ENCODE results near the gene WDR82.

Gene WDR82

GRCh38 chr3:52262447-52262846, 16.0 kb downstream of the WDR82 start:
- Histone ChIP-seq H3K27ac (no peak overlapping the region), H3K36me3 (peaks cover 100% of the 10 kb centered on the region), H3K9ac (no peak overlapping the region), H3K4me3 (no peak overlapping the region), H4K20me1 (peaks cover 98% of the 10 kb centered on the region), H3K9me3 (no peaks in the 10 kb centered on the region), H3K4me1 (no peaks in the 10 kb centered on the region), H3K4me2 (no peak overlapping the region), H3K27me3 (no peaks in the 10 kb centered on the region)
- no peak for TF ChIP-seq Cebpa-rat (IDR thresholded peaks at IDR 0.05)

DNA sequence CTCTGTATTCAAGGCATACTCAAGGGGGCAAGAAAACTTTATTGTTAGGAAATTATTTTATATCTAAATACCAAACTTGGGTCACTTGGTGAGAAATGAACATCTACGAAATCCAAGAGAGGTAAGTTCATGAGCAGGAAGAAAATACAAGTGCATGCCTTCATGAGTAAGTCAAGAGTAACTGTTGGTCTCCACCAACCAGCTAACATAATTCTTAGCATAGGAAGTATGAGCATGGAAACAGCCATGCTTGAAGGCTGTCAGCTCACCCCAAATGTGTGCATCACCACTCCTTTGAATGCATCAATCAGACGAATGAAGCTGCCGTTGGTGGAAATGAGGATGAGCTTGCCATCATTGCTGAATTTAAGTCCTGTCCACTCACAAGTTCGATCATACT, 19.0 kb downstream of the WDR82 start:
- no peak overlapping the region for H3K27ac ChIP-seq
- H3K4me1 ChIP-seq, result peaks cover 14% of the 10 kb centered on the region
- no peak for TF ChIP-seq Cebpa-rat (IDR thresholded peaks at IDR 0.05)
- peaks cover 99% of the 10 kb centered on the region for H4K20me1 ChIP-seq
- no peak overlapping the region for H3K4me3 ChIP-seq
- no peak overlapping the region for H3K9ac ChIP-seq
- peaks cover 99% of the 10 kb centered on the region for H3K36me3 ChIP-seq
- H3K4me2 ChIP-seq, result no peak overlapping the region
- no peaks in the 10 kb centered on the region for H3K27me3 ChIP-seq
- H3K9me3 ChIP-seq, result no peaks in the 10 kb centered on the region

DNA sequence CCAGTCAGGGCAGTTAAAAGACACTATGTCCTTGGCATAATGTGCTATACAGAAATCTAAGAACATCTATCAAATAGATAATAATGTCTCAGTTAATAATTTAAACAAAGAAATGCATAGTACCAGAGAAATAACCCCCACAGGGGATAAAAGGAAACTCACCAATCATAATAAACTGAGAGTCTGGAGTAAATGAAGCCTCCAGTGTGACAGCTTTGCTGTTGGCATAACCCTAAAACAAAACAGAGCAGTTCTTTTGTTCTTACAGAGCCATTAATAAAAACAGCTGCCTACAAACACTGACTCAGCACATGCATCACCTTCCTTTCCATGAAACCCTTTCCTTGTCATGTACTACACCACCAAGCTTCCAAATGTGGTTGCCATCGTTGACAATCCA, 19.4 kb downstream of the WDR82 start:
- H3K4me1 ChIP-seq, result peaks cover 19% of the 10 kb centered on the region
- no peaks in the 10 kb centered on the region for H3K9me3 ChIP-seq
- H3K27ac ChIP-seq, result no peak overlapping the region
- H3K36me3 ChIP-seq, result peaks cover 99% of the 10 kb centered on the region
- peaks cover 99% of the 10 kb centered on the region for H4K20me1 ChIP-seq
- H3K27me3 ChIP-seq, result no peaks in the 10 kb centered on the region
- H3K9ac ChIP-seq, result no peak overlapping the region
- no peak for TF ChIP-seq Cebpa-rat (IDR thresholded peaks at IDR 0.05)
- H3K4me2 ChIP-seq, result no peak overlapping the region
- H3K4me3 ChIP-seq, result no peak overlapping the region

GRCh38 chr3:52257911-52258310, 20.5 kb downstream of the WDR82 start:
- Histone ChIP-seq H3K4me1 (peaks cover 30% of the 10 kb centered on the region), H3K4me2 (no peak overlapping the region), H3K9me3 (no peaks in the 10 kb centered on the region), H3K27me3 (no peaks in the 10 kb centered on the region), H3K27ac (no peak overlapping the region), H4K20me1 (peaks cover 99% of the 10 kb centered on the region), H3K9ac (no peak overlapping the region), H3K4me3 (no peak overlapping the region), H3K36me3 (peaks cover 95% of the 10 kb centered on the region)
- TF ChIP-seq Cebpa-rat (IDR thresholded peaks at IDR 0.05), result no peak

GRCh38 chr3:52256622-52257021, 21.8 kb downstream of the WDR82 start:
- peaks cover 90% of the 10 kb centered on the region for H3K36me3 ChIP-seq
- H3K27me3 ChIP-seq, result no peaks in the 10 kb centered on the region
- no peaks in the 10 kb centered on the region for H3K9me3 ChIP-seq
- no peak overlapping the region for H3K9ac ChIP-seq
- H3K4me3 ChIP-seq, result no peak overlapping the region
- no peak overlapping the region for H3K27ac ChIP-seq
- H3K4me1 ChIP-seq, result peaks cover 34% of the 10 kb centered on the region
- no peak overlapping the region for H3K4me2 ChIP-seq
- TF ChIP-seq Cebpa-rat (IDR thresholded peaks at IDR 0.05), result no peak
- peaks cover 89% of the 10 kb centered on the region for H4K20me1 ChIP-seq

DNA sequence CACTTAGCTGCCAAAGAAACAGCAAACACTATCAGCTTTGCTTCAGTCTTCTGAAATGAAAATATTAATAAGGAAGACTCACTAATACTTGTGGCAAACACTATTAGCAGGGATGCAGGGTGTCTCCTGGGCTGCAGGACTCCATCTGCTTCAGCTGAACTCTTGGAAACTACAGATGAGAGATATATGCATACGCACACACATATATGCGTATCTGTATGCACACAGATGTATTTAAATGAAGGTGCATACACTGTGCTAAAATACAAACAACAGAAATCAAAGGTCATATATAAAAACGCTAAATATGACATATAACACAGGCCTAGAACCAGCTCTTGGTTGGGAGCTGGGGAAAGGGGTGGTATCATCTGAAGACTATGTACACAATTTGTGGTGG, 22.3 kb downstream of the WDR82 start:
- H3K9ac ChIP-seq, result no peak overlapping the region
- no peak overlapping the region for H3K27ac ChIP-seq
- H3K4me1 ChIP-seq, result peaks cover 37% of the 10 kb centered on the region
- no peaks in the 10 kb centered on the region for H3K27me3 ChIP-seq
- H4K20me1 ChIP-seq, result peaks cover 85% of the 10 kb centered on the region
- H3K9me3 ChIP-seq, result no peaks in the 10 kb centered on the region
- H3K4me3 ChIP-seq, result no peak overlapping the region
- H3K36me3 ChIP-seq, result peaks cover 90% of the 10 kb centered on the region
- no peak for TF ChIP-seq Cebpa-rat (IDR thresholded peaks at IDR 0.05)
- H3K4me2 ChIP-seq, result no peak overlapping the region

GRCh38 chr3:52254608-52255007, 23.8 kb downstream of the WDR82 start:
- TF ChIP-seq Cebpa-rat (IDR thresholded peaks at IDR 0.05), result no peak
- H3K27me3 ChIP-seq, result no peaks in the 10 kb centered on the region
- H3K9ac ChIP-seq, result no peak overlapping the region
- peaks cover 44% of the 10 kb centered on the region for H3K4me1 ChIP-seq
- H4K20me1 ChIP-seq, result peaks cover 78% of the 10 kb centered on the region
- H3K27ac ChIP-seq, result no peak overlapping the region
- peaks cover 90% of the 10 kb centered on the region for H3K36me3 ChIP-seq
- peak overlapping the region; percentile 85 for H3K4me2 ChIP-seq
- no peaks in the 10 kb centered on the region for H3K9me3 ChIP-seq
- no peak overlapping the region for H3K4me3 ChIP-seq

DNA sequence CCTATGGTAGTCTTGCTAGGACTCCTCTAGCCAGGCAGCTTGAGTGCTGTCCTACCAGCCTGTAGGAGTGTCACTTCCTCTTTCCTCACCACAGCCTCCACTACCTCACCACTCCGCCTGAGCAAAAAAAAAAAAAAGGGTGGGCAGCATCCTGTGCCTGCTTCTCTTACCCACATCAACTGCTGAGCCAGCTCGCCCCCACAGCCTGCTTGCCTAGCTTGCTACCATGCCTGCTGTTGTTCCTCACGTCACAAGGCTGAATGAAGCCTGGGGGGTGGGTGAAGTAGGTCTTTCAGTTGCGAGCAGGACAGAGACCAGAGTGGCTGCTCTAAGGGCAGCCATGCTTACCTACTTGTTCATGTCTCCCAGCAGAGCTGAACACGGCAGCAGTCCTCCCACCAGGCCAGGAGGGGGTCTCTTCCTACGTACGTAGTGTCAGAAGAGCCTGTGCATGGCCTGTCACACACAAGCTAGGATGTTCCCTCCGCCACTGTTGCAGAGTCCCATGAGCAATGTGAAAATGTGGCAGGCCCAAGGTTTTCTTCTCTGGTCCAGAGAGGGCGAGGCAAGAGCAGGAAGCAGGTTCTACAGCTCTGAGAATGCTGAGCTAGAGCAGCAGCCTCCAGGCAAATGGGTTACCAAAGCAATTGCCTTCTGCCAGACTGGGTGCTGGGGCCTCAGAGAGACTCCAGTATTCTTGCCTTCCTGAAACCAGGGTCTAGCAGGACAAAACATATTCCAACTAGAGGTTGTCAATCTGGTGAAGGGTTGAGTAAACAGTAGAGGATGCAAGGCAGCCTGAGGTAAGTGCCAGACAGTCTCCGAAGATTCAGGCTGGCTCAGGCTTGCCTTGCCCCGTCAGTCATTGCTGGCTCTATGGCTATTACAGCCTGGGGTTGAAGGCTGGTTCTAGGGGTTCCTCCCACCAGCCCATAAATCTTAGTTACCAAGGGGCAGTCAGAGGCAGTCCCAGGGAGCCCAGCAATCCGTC, 24.8 kb downstream of the WDR82 start:
- H3K4me1 ChIP-seq, result peaks cover 44% of the 10 kb centered on the region
- H3K9me3 ChIP-seq, result no peaks in the 10 kb centered on the region
- peak overlapping the region; percentile 76 for H3K27ac ChIP-seq
- peak overlapping the region; percentile 34 for H3K9ac ChIP-seq
- peaks cover 90% of the 10 kb centered on the region for H3K36me3 ChIP-seq
- H4K20me1 ChIP-seq, result peaks cover 76% of the 10 kb centered on the region
- H3K4me3 ChIP-seq, result peak overlapping the region; percentile 50
- H3K27me3 ChIP-seq, result no peaks in the 10 kb centered on the region
- no peak for TF ChIP-seq Cebpa-rat (IDR thresholded peaks at IDR 0.05)
- H3K4me2 ChIP-seq, result peak overlapping the region; percentile 85

DNA sequence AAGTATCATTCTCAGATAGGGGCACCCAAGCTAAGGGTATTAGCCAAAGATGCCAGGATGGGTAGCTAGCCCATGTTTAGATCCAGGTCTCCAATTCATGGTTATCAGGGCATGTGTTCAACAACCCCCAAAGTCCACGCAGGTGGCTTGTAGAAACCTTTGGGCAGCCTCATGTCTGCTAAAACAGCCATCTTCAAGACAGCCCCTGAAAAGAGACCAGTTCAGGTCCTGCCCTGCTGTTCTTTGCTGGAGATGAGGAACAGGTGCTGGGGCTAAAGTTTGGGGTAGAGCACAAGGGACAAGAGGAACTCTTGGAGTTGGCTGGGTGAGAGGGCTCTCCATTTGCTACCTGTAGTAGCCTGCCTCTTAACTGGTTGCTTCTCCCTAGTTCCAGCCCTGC, 28.3 kb downstream of the WDR82 start:
- no peak for TF ChIP-seq Cebpa-rat (IDR thresholded peaks at IDR 0.05)
- Histone ChIP-seq H3K4me2 (no peak overlapping the region), H4K20me1 (peaks cover 41% of the 10 kb centered on the region), H3K27ac (no peak overlapping the region), H3K9ac (peak overlapping the region; percentile 5; the same call in 1 of the 2 replicates), H3K36me3 (peaks cover 64% of the 10 kb centered on the region), H3K27me3 (no peaks in the 10 kb centered on the region), H3K4me1 (peaks cover 56% of the 10 kb centered on the region), H3K9me3 (no peaks in the 10 kb centered on the region), H3K4me3 (no peak overlapping the region)

DNA sequence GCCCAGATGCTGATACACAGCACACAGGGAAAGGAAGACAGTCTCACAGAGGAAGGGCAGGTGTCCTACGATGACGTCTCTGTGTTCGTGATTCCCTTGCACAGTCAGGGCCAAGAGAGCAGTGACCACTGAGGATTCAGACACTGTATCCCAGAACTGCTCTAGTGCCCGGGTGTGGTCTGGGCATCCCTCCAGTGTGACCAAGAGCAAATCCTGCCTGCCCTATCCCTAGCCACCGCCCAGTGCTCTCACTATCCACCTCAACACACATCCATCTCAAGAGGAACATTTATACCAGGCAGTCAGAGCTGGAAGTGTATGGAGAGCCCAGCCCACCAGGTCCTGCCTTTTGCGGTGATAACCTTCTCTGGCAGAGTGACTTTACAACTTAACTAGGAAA, 28.8 kb downstream of the WDR82 start:
- Histone ChIP-seq H3K9ac (peak overlapping the region; percentile 5; the same call in 1 of the 2 replicates), H4K20me1 (peaks cover 37% of the 10 kb centered on the region), H3K4me3 (no peak overlapping the region), H3K36me3 (peaks cover 60% of the 10 kb centered on the region), H3K27me3 (no peaks in the 10 kb centered on the region), H3K4me1 (peaks cover 56% of the 10 kb centered on the region), H3K9me3 (no peaks in the 10 kb centered on the region), H3K4me2 (no peak overlapping the region), H3K27ac (no peak overlapping the region)
- TF ChIP-seq Cebpa-rat (IDR thresholded peaks at IDR 0.05), result no peak
